Liver (tissue), 9 donors: ENCODE data around the gene NOP14. TPM values are rescaled to one million over a fixed set of nuclear protein-coding genes. Genes with fewer than 3 reads are reported as not detected.
A peak's percentile ranks its signal among the peaks of the same experiment; 100 is the strongest.

ENCODE experiments used
- DNase-seq: peaks from one replicate; pipeline ENCODE4 v3.0.0-alpha.2; 2017; ENCODE audit warnings: low spot score
- H3K27ac ChIP-seq, 2 donors: one replicate each; pipeline ENCODE4 v1.7.0; 2013; ENCODE audit warnings: inconsistent platforms in 2 of 2, low read length in 2 of 2, control low read depth in 1 of 2, low read depth in 1 of 2, mild to moderate bottlenecking in 1 of 2
- H3K27me3 ChIP-seq, 4 donors: one replicate each; pipeline versions ENCODE4 v1.6.1 to v1.7.0; 2013; ENCODE audit warnings: low read length in 3 of 4, inconsistent platforms in 1 of 4, mild to moderate bottlenecking in 1 of 4, moderate library complexity in 1 of 4; ENCODE audit not compliant: control insufficient read depth in 4 of 4, insufficient read depth in 4 of 4
- H3K36me3 ChIP-seq, 4 donors: one replicate each; pipeline versions ENCODE4 v1.6.1 to v1.7.0; 2013; ENCODE audit warnings: low read length in 3 of 4, mild to moderate bottlenecking in 3 of 4, low read depth in 1 of 4, moderate library complexity in 1 of 4; ENCODE audit not compliant: control insufficient read depth in 4 of 4, insufficient read depth in 3 of 4
- H3K4me1 ChIP-seq, 4 donors: one replicate each; pipeline versions ENCODE4 v1.6.1 to v1.7.0; 2013; ENCODE audit warnings: low read length in 3 of 4, mild to moderate bottlenecking in 3 of 4, moderate library complexity in 1 of 4; ENCODE audit not compliant: control insufficient read depth in 4 of 4, insufficient read depth in 4 of 4
- H3K4me3 ChIP-seq, 3 donors: one replicate each; pipeline versions ENCODE4 v1.6.1 to v1.7.0; 2013; ENCODE audit warnings: low read length in 3 of 3, control low read depth in 1 of 3, low read depth in 1 of 3, mild to moderate bottlenecking in 1 of 3
- H3K9ac ChIP-seq, 2 donors: one replicate each; pipeline ENCODE4 v1.7.0; 2013; ENCODE audit warnings: low read length in 2 of 2, mild to moderate bottlenecking in 2 of 2, moderate library complexity in 2 of 2, control low read depth in 1 of 2, low read depth in 1 of 2
- H3K9me3 ChIP-seq, 4 donors: one replicate each; pipeline versions ENCODE4 v1.6.1 to v1.7.0; 2013; ENCODE audit warnings: low read length in 3 of 4; ENCODE audit not compliant: control insufficient read depth in 4 of 4
- ATF3 ChIP-seq: IDR thresholded peaks from 2 replicates; pipeline ENCODE4 v1.6.1; 2016; ENCODE audit warnings: antibody characterized with exemption
- CTCF ChIP-seq: fragments of 150-350 bp; IDR thresholded peaks from 2 replicates; pipeline ENCODE4 v1.5.1; 2017; ENCODE audit warnings: improper control_type of control experiment, low read depth, low read length; ENCODE audit not compliant: missing input control
- EGR1 ChIP-seq, 2 donors: IDR thresholded peaks; 2 replicates each; pipeline ENCODE4 v1.6.1; 2016 to 2018; ENCODE audit warnings: antibody characterized with exemption in 2 of 2, low read depth in 2 of 2
- FOXA2 ChIP-seq: IDR thresholded peaks from 2 replicates; pipeline ENCODE4 v1.6.1; 2016; ENCODE audit warnings: antibody characterized with exemption
- GABPA ChIP-seq, 2 donors: IDR thresholded peaks in 1 of 2; conservative IDR thresholded peaks in 1 of 2; 2 replicates each; pipeline ENCODE4 v1.6.1; 2016; ENCODE audit warnings: antibody characterized with exemption in 2 of 2, mild to moderate bottlenecking in 1 of 2, moderate library complexity in 1 of 2
- HNF4A ChIP-seq, 2 donors: conservative IDR thresholded peaks; 2 replicates each; pipeline ENCODE4 v1.6.1; 2016; ENCODE audit warnings: antibody characterized with exemption in 2 of 2, mild to moderate bottlenecking in 2 of 2
- HNF4G ChIP-seq: IDR thresholded peaks from 2 replicates; pipeline ENCODE4 v1.6.1; 2016; ENCODE audit warnings: antibody characterized with exemption
- JUND ChIP-seq, 2 donors: IDR thresholded peaks; 2 replicates each; pipeline ENCODE4 v1.6.1; 2016; ENCODE audit warnings: antibody characterized with exemption in 2 of 2
- NR2F2 ChIP-seq: IDR thresholded peaks from 2 replicates; pipeline ENCODE4 v1.6.1; 2016; ENCODE audit warnings: antibody characterized with exemption
- RAD21 ChIP-seq, 2 donors: IDR thresholded peaks; 2 replicates each; pipeline ENCODE4 v1.6.1; 2016; ENCODE audit warnings: antibody characterized with exemption in 2 of 2, mild to moderate bottlenecking in 2 of 2
- RXRA ChIP-seq, 2 donors: IDR thresholded peaks; 2 replicates each; pipeline ENCODE4 v1.6.1; 2017 to 2018; ENCODE audit warnings: antibody characterized with exemption in 2 of 2, mild to moderate bottlenecking in 1 of 2
- SP1 ChIP-seq: IDR thresholded peaks from 2 replicates; pipeline ENCODE4 v1.6.1; 2018; ENCODE audit warnings: antibody characterized with exemption, mild to moderate bottlenecking
- TAF1 ChIP-seq: conservative IDR thresholded peaks from 2 replicates; pipeline ENCODE4 v1.6.1; 2016; ENCODE audit warnings: antibody characterized with exemption, mild to moderate bottlenecking
- YY1 ChIP-seq: IDR thresholded peaks from 2 replicates; pipeline ENCODE4 v1.6.1; 2016; ENCODE audit warnings: antibody characterized with exemption, mild to moderate bottlenecking
- WGBS: extraction: QIAGEN DNeasy Blood & Tissue Kit; methylation state at CpG from one replicate; pipeline ENCODE4 v1.1.7; 2013; 5-methylcytosine and 5-hydroxymethylcytosine counted together
- polyA plus RNA-seq, 2 donors: library from polyadenylated mRNA; stranded (reverse) in 1 of 2; unstranded in 1 of 2; fragments of 200-250 nt in 1 of 2; fragments of >200 nt in 1 of 2; fragmentation: Nextera tagmentation in 1 of 2; extraction: Ambion mirVana in 1 of 2; gene quantifications; one replicate each; pipeline versions ENCODE4 v1.2.1 to v1.2.3, GENCODE V29; 2013 to 2015
- total RNA-seq, 2 donors: library from RNA; depleted of rRNA; stranded (reverse); fragments of >200 nt; gene quantifications; one replicate each; pipeline ENCODE4 v1.2.3, GENCODE V29; 2014
- TF ChIP-seq, protein P1 (sequence below): IDR thresholded peaks from 2 replicates; pipeline ENCODE4 v1.6.1; 2016; ENCODE audit warnings: antibody characterized with exemption, mild to moderate bottlenecking
- TF ChIP-seq, protein P2 (sequence below): IDR thresholded peaks from 2 replicates; pipeline ENCODE4 v1.6.1; 2016; ENCODE audit warnings: antibody characterized with exemption
- donor health status: healthy.
- donor health status: healthy.
- donor health status: healthy.
- donor health status: healthy.
- donor health status: healthy.

Gene NOP14
- total and polyA plus RNA-seq, 4 donors, result 10.5 to 22.9 (median 14.4) TPM

DNA sequence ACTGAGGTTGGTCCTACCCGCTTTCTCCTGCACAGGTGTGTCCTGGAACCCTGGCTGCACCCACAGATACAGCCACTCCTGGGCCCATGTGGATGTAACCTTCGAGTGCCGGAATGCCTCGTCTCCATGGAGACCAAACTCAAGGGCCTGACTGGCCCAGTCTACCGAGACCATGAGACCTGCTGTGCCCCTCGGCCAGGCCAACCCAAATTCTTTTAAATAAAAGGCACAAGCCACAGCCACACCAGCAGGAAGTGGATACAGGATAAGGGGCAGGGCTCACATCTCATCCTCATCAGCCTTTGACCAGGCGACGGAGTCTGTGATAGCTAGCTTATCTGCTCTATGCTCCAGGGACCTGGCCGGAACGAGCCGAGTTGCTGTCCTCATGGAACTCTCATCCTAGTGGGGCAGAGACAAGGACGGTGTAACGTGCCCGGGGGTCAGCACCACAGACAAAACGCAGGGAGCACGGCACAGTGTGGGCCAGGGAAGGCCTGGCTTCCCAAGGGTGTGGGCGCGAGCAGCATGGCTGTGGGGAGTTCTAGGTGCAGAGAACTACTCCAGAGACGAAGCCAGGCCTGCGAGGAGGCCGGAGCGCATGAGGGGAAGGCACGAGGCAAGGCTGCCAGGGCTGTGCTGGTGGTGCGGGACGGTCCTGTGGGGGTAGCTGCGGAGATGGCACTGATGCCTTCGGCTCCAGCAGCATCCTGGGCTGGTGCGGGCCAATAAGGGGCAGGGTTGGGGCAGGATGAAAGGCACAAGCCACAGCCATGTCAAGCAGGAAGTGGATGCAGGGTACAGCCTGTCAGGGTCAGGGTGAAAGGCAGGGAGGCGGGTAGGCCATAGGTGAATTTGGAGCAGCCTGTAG, 22.7 kb downstream of the NOP14 start:
- no peaks in the 10 kb centered on the region for H3K27me3 ChIP-seq
- no peak overlapping the region for H3K4me3 ChIP-seq
- 96% methylated on average over 29 of the region's 29 CpGs for WGBS
- TF ChIP-seq HNF4G (no peak), NR2F2 (no peak), FOXA2 (no peak), GABPA (IDR thresholded peaks at IDR 0.05 in 1 of 2, conservative IDR thresholded peaks at IDR 0.05 in 1 of 2) (no peak), CTCF (no peak), HNF4A (conservative IDR thresholded peaks at IDR 0.05) (no peak), EGR1 (IDR thresholded peaks at IDR 0.05; ENCODE audit: low read depth in 2 of 2) (no peak), YY1 (no peak), ATF3 (no peak), TAF1 (no peak), RAD21 (IDR thresholded peaks at IDR 0.05) (no peak)
- TF ChIP-seq, protein P1, sequence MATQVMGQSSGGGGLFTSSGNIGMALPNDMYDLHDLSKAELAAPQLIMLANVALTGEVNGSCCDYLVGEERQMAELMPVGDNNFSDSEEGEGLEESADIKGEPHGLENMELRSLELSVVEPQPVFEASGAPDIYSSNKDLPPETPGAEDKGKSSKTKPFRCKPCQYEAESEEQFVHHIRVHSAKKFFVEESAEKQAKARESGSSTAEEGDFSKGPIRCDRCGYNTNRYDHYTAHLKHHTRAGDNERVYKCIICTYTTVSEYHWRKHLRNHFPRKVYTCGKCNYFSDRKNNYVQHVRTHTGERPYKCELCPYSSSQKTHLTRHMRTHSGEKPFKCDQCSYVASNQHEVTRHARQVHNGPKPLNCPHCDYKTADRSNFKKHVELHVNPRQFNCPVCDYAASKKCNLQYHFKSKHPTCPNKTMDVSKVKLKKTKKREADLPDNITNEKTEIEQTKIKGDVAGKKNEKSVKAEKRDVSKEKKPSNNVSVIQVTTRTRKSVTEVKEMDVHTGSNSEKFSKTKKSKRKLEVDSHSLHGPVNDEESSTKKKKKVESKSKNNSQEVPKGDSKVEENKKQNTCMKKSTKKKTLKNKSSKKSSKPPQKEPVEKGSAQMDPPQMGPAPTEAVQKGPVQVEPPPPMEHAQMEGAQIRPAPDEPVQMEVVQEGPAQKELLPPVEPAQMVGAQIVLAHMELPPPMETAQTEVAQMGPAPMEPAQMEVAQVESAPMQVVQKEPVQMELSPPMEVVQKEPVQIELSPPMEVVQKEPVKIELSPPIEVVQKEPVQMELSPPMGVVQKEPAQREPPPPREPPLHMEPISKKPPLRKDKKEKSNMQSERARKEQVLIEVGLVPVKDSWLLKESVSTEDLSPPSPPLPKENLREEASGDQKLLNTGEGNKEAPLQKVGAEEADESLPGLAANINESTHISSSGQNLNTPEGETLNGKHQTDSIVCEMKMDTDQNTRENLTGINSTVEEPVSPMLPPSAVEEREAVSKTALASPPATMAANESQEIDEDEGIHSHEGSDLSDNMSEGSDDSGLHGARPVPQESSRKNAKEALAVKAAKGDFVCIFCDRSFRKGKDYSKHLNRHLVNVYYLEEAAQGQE, result no peak
- H3K9me3 ChIP-seq, result no peaks in the 10 kb centered on the region
- H3K4me1 ChIP-seq, result peaks cover 3 to 18% (median 9%) of the 10 kb centered on the region in 4 donors
- H3K27ac ChIP-seq, result no peak overlapping the region
- H3K36me3 ChIP-seq, result peaks cover 32 to 69% (median 40%) of the 10 kb centered on the region in 4 donors
- H3K9ac ChIP-seq, result no peak overlapping the region
- peak; percentile 28 for DNase-seq

- DNase-seq, result peak; percentile 29
- Histone ChIP-seq H3K27ac (no peak overlapping the region), H3K36me3 (peaks cover 28 to 60% (median 36%) of the 10 kb centered on the region in 4 donors), H3K4me1 (peaks cover 5 to 22% (median 13%) of the 10 kb centered on the region in 4 donors), H3K9ac (no peak overlapping the region), H3K4me3 (no peak overlapping the region), H3K9me3 (no peaks in the 10 kb centered on the region), H3K27me3 (no peaks in the 10 kb centered on the region)
- WGBS, result 95% methylated on average over 30 of the region's 30 CpGs
- TF ChIP-seq HNF4G (no peak), TAF1 (no peak), CTCF (no peak), YY1 (no peak), FOXA2 (no peak), SP1 (no peak), RXRA (IDR thresholded peaks at IDR 0.05) (no peak), HNF4A (conservative IDR thresholded peaks at IDR 0.05) (no peak), JUND (IDR thresholded peaks at IDR 0.05) (no peak)
- TF ChIP-seq, protein P2, sequence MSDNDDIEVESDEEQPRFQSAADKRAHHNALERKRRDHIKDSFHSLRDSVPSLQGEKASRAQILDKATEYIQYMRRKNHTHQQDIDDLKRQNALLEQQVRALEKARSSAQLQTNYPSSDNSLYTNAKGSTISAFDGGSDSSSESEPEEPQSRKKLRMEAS, result no peak
- TF ChIP-seq, protein P1, result no peak
Observed at GRCh38 chr4:2939383-2940243, 23.6 kb downstream of the NOP14 start.
